K562 (cell line): ENCODE data around the gene TRIM14. TPM values are rescaled to one million over a fixed set of nuclear protein-coding genes. Genes with fewer than 3 reads are reported as not detected.

Experiments
- ATAC-seq: fragments of 200-7000 bp; cut with Tn5 transposase; 3 replicates; pipeline ENCODE4 v1.9.1; 2020; ENCODE audit warnings: moderate library complexity
- BruUV-seq: library from RNA; stranded (reverse); fragments of 400-500 nt; replicated peaks from 2 replicates; lab custom pipeline; 2021; lab: Mats Ljungman, UMichigan
- CTCF ChIA-PET: fragments of 300-600 bp; formaldehyde crosslinking; extraction: SDS; loops from one replicate; lab custom pipeline; 2021; ENCODE audit warnings: low intra/inter-chr PET ratio; lab: Yijun Ruan, JAX
- POLR2A ChIA-PET: fragments of 300-600, 350-650 bp; sonication (Branson Sonifier 250); formaldehyde crosslinking; extraction: SDS; loops from one replicate; lab custom pipeline; 2021; ENCODE audit warnings: antibody characterized with exemption, inconsistent platforms; lab: Yijun Ruan, JAX
- DNase-seq, 4 experiments: peaks; one replicate each; pipeline versions ENCODE4 v3.0.0 to v3.0.0-alpha.2; 2011 to 2018; ENCODE audit warnings: low spot score in 3 of 4, mixed read lengths in 3 of 4; ENCODE audit errors: extremely low read depth in 1 of 4
- FAIRE-seq: peaks from 2 replicates; lab custom pipeline; 2011; peaks lifted over from hg19 to GRCh38; lab: Jason Lieb, UNC
- H2AFZ ChIP-seq: 2 replicates; pipeline ENCODE4 v1.6.0; 2011; ENCODE audit warnings: low read depth, low read length, control low read depth, inconsistent platforms
- H3K27ac ChIP-seq: fragments of 200-600 bp; 3 replicates; pipeline ENCODE4 v1.8.0; 2011; ENCODE audit warnings: low read depth, mild to moderate bottlenecking, control low read depth, inconsistent platforms, low read length, moderate library complexity, mixed read lengths; ENCODE audit errors: extremely low read depth
- H3K27me3 ChIP-seq, 2 experiments: fragments of 300-600 bp in 1 of 2; 2 replicates in 1 of 2; 3 replicates in 1 of 2; pipeline versions ENCODE4 v1.6.0 to v1.8.0; 2011; ENCODE audit warnings: inconsistent platforms in 2 of 2, low read length in 2 of 2, mild to moderate bottlenecking in 1 of 2, mixed read lengths in 1 of 2, moderate library complexity in 1 of 2; ENCODE audit not compliant: control insufficient read depth in 2 of 2, insufficient read depth in 2 of 2
- H3K36me3 ChIP-seq: fragments of 300-600 bp; 3 replicates; pipeline ENCODE4 v1.8.0; 2011; ENCODE audit warnings: mild to moderate bottlenecking, low read length, inconsistent platforms; ENCODE audit not compliant: control insufficient read depth, insufficient read depth
- H3K4me1 ChIP-seq, 2 experiments: fragments of 200-600 bp in 1 of 2; replicated peaks in 1 of 2; 2 replicates in 1 of 2; 3 replicates in 1 of 2; pipeline versions ENCODE4 v1.5.1 to v1.8.0; 2011; ENCODE audit warnings: inconsistent platforms in 2 of 2, low read length in 2 of 2, mild to moderate bottlenecking in 1 of 2, mixed read lengths in 1 of 2, moderate library complexity in 1 of 2; ENCODE audit not compliant: control insufficient read depth in 2 of 2, insufficient read depth in 2 of 2
- H3K4me2 ChIP-seq: 2 replicates; pipeline ENCODE4 v1.6.1; 2011; ENCODE audit warnings: low read length, control low read depth, inconsistent platforms, mixed read lengths; ENCODE audit not compliant: insufficient read depth
- H3K4me3 ChIP-seq: fragments of 200-600 bp; sonication (generic), shearing (Covaris generic); 2 replicates; pipeline ENCODE4 v1.5.1; 2016; ENCODE audit warnings: control low read depth, inconsistent platforms
- H3K79me2 ChIP-seq: fragments of 200-600 bp; 3 replicates; pipeline ENCODE4 v1.8.0; 2011; ENCODE audit warnings: low read length, inconsistent platforms; ENCODE audit not compliant: control insufficient read depth, insufficient read depth
- H3K9ac ChIP-seq, 2 experiments: 2 replicates each; pipeline versions ENCODE4 v1.6.0 to v1.6.1; 2011; ENCODE audit warnings: low read depth in 2 of 2, low read length in 2 of 2, control low read depth in 1 of 2, inconsistent platforms in 1 of 2, mild to moderate bottlenecking in 1 of 2, mixed read lengths in 1 of 2; ENCODE audit not compliant: insufficient read depth in 1 of 2
- H3K9me1 ChIP-seq: one replicate; pipeline ENCODE4 v1.6.0; 2011; ENCODE audit warnings: inconsistent platforms, mild to moderate bottlenecking, low read length, moderate library complexity; ENCODE audit not compliant: control insufficient read depth, insufficient read depth
- H3K9me3 ChIP-seq: replicated peaks from 2 replicates; pipeline ENCODE4 v1.5.1; 2011; ENCODE audit warnings: low read depth, low read length, inconsistent platforms; ENCODE audit not compliant: control insufficient read depth, insufficient read depth
- H4K20me1 ChIP-seq: replicated peaks from 2 replicates; pipeline ENCODE4 v1.6.1; 2011; ENCODE audit warnings: low read length, inconsistent platforms, mixed read lengths; ENCODE audit not compliant: control insufficient read depth, insufficient read depth
- IFI16 ChIP-seq: fragments of 250-450 bp; sonication (Bioruptor Pico); IDR thresholded peaks from 2 replicates; pipeline ENCODE4 v2.1.2; 2022; ENCODE audit warnings: mild to moderate bottlenecking, inconsistent platforms
- ZKSCAN8 ChIP-seq: fragments of 200-800 bp; sonication (Bioruptor generic); IDR thresholded peaks from 2 replicates; pipeline ENCODE4 v1.6.1; 2016; ENCODE audit warnings: missing genetic modification characterization, missing compliant biosample characterization
- ZNF57 ChIP-seq: fragments of 450-650 bp; formaldehyde crosslinking; IDR thresholded peaks from 2 replicates; pipeline ENCODE4 v1.4.0; 2020; ENCODE audit warnings: mild to moderate bottlenecking, moderate library complexity
- WGBS: fragments of 100-300 bp; shearing (Covaris generic); methylation state at CpG from one replicate; pipeline ENCODE4 v1.1.6; 2016; ENCODE audit warnings: low coverage, mixed read lengths; ENCODE audit not compliant: insufficient coverage; ENCODE audit errors: missing lambda C conversion rate; 5-methylcytosine and 5-hydroxymethylcytosine counted together
- in situ Hi-C: fragments of 300-500 bp; cut with MboI; formaldehyde crosslinking; loops from 4 replicates; pipeline ENCODE4 v1.15.0; 2018; ENCODE audit warnings: inconsistent platforms, mixed read lengths
- intact Hi-C: fragments of 100-400 bp; cut with micrococcal nuclease; formaldehyde crosslinking; loops from 2 replicates; pipeline ENCODE4 v1.14.2; 2022
- polyA plus RNA-seq, 8 experiments: library from polyadenylated mRNA; depleted of rRNA in 4 of 8; stranded (reverse) in 5 of 8; unstranded in 3 of 8; fragments of >200 nt; fragmentation: Nextera tagmentation in 2 of 8; fragmentation: Illumina TruSeq in 1 of 8; extraction: Ambion mirVana in 2 of 8; extraction: Trizol in 1 of 8; gene quantifications; 2 replicates each; pipeline versions ENCODE4 v1.2.1 to v1.2.3, GENCODE V29; 2011 to 2014; ENCODE audit warnings: inconsistent platforms in 1 of 8, missing spikeins in 1 of 8
- total RNA-seq, 7 experiments: library from RNA; depleted of rRNA in 6 of 7; stranded (reverse); fragments of >200 nt in 6 of 7; fragmentation: Illumina TruSeq in 2 of 7; extraction: Trizol in 2 of 7; gene quantifications; 2 replicates each; pipeline versions ENCODE4 v1.2.1 to v1.2.3, GENCODE V29; 2011 to 2021; ENCODE audit warnings: low replicate concordance in 1 of 7
- TF ChIP-seq, protein P1 (sequence below): fragments of 250-450 bp; sonication (Bioruptor Pico); IDR thresholded peaks from 2 replicates; pipeline ENCODE4 v1.5.0; 2021; ENCODE audit warnings: mild to moderate bottlenecking, borderline replicate concordance
- TF ChIP-seq, protein P2 (sequence below): fragments of 150-350 bp; conservative IDR thresholded peaks from 2 replicates; pipeline ENCODE4 v1.6.1; 2014; ENCODE audit warnings: low read length

TRIM14 gene
- total and polyA plus RNA-seq, 9 of the 15 experiments (the other 6 are each of a cell fraction or from before 2014, with no cell fraction given): 7.6 to 41.0 (median 17.9) TPM

DNA sequence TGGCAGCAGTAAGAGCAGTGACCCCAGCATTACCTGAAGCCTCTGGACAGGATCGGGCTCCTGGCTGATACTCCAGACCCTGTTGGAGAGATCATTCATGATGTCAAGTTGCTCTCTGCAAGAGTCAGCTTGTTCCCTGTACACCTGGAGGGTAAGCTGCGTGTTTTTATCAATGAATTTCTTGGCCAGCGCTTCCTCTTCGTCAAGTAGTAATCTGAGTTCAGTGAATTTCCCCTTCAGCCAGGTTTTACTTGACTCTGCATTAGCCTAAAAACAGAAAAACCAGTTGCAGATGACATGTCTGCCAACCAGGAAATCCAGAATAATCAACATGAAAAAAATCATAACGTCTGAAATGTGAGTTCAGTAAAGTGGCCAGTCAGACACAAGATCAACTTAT, 19.1 kb downstream of the TRIM14 start:
- in situ Hi-C loops: no loop called here
- no TSS peak for BruUV-seq
- Histone ChIP-seq H3K27ac (no peak overlapping the region), H3K9ac (no peak overlapping the region), H3K36me3 (peaks cover 69% of the 10 kb centered on the region), H2AFZ (no peak overlapping the region)
- ATAC-seq (no peak), FAIRE-seq (peak; percentile 32)
- CTCF ChIA-PET: no interaction called here
- TF ChIP-seq ZNF57 (CRISPR knock-in tag) (no peak), IFI16 (no peak), ZKSCAN8 (CRISPR knock-in tag) (no peak)
- TF ChIP-seq, protein P1, sequence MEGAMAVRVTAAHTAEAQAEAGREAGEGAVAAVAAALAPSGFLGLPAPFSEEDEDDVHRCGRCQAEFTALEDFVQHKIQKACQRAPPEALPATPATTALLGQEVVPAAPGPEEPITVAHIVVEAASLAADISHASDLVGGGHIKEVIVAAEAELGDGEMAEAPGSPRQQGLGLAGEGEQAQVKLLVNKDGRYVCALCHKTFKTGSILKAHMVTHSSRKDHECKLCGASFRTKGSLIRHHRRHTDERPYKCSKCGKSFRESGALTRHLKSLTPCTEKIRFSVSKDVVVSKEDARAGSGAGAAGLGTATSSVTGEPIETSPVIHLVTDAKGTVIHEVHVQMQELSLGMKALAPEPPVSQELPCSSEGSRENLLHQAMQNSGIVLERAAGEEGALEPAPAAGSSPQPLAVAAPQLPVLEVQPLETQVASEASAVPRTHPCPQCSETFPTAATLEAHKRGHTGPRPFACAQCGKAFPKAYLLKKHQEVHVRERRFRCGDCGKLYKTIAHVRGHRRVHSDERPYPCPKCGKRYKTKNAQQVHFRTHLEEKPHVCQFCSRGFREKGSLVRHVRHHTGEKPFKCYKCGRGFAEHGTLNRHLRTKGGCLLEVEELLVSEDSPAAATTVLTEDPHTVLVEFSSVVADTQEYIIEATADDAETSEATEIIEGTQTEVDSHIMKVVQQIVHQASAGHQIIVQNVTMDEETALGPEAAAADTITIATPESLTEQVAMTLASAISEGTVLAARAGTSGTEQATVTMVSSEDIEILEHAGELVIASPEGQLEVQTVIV (CRISPR knock-in tag): no peak
- TF ChIP-seq, protein P2, sequence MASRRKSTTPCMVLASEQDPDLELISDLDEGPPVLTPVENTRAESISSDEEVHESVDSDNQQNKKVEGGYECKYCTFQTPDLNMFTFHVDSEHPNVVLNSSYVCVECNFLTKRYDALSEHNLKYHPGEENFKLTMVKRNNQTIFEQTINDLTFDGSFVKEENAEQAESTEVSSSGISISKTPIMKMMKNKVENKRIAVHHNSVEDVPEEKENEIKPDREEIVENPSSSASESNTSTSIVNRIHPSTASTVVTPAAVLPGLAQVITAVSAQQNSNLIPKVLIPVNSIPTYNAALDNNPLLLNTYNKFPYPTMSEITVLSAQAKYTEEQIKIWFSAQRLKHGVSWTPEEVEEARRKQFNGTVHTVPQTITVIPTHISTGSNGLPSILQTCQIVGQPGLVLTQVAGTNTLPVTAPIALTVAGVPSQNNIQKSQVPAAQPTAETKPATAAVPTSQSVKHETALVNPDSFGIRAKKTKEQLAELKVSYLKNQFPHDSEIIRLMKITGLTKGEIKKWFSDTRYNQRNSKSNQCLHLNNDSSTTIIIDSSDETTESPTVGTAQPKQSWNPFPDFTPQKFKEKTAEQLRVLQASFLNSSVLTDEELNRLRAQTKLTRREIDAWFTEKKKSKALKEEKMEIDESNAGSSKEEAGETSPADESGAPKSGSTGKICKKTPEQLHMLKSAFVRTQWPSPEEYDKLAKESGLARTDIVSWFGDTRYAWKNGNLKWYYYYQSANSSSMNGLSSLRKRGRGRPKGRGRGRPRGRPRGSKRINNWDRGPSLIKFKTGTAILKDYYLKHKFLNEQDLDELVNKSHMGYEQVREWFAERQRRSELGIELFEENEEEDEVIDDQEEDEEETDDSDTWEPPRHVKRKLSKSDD: no peak
- TF ChIP-seq, all 486 proteins: peak for 0
- no peak for DNase-seq
- Histone ChIP-seq H3K9me3 (no peaks in the 10 kb centered on the region), H3K27me3 (no peaks in the 10 kb centered on the region), H3K4me2 (no peak overlapping the region), H3K4me1 (no peaks in the 10 kb centered on the region; a peak in 1 of 5 replicates), H3K79me2 (no peaks in the 10 kb centered on the region), H3K9me1 (no peaks in the 10 kb centered on the region), H3K4me3 (no peak overlapping the region), H4K20me1 (no peaks in the 10 kb centered on the region)
- intact Hi-C loops: no loop called here
- 79% methylated on average over 5 of the region's 5 CpGs for WGBS
- POLR2A ChIA-PET: no interaction called here
